ENCODE results near the gene GREB1.

GREB1 gene

GRCh38 chr2:11646530-11646929 is 112.7 kb downstream of the GREB1 start:
- Histone ChIP-seq H3K36me3 (ENCODE audit: control insufficient read depth, insufficient read depth, low read length) (peaks cover 27% of the 10 kb centered on the region), H3K27ac (ENCODE audit: low read depth, low read length, severe bottlenecking) (no peak overlapping the region), H3K4me1 (ENCODE audit: control insufficient read depth, insufficient read depth, low read length, poor library complexity, severe bottlenecking) (peaks cover 6% of the 10 kb centered on the region), H3K9me3 (ENCODE audit: control insufficient read depth, low read length) (no peaks in the 10 kb centered on the region), H3K4me3 (ENCODE audit: extremely low read depth, insufficient read depth, low read length, poor library complexity, severe bottlenecking) (no peak overlapping the region)
- WGBS, 2 experiments (ENCODE audit: insufficient coverage in 2 of 2), result 100% methylated on average over 1 to 3 of the region's 3 CpGs

- H3K4me1 ChIP-seq (ENCODE audit: control insufficient read depth, insufficient read depth, low read length, poor library complexity, severe bottlenecking), result peaks cover 8% of the 10 kb centered on the region
- no peak overlapping the region for H3K4me3 ChIP-seq (ENCODE audit: extremely low read depth, insufficient read depth, low read length, poor library complexity, severe bottlenecking)
- peaks cover 15% of the 10 kb centered on the region for H3K36me3 ChIP-seq (ENCODE audit: control insufficient read depth, insufficient read depth, low read length)
- H3K27ac ChIP-seq (ENCODE audit: low read depth, low read length, severe bottlenecking), result peak overlapping the region; percentile 71
- WGBS, 2 experiments (ENCODE audit: insufficient coverage in 2 of 2), result 71% methylated on average over 2 to 6 of the region's 7 CpGs
- H3K9me3 ChIP-seq (ENCODE audit: control insufficient read depth, low read length), result no peaks in the 10 kb centered on the region
These were observed 114.2 kb downstream of the GREB1 start for GRCh38 chr2:11647834-11648600.

GRCh38 chr2:11649093-11649492 is 115.2 kb downstream of the GREB1 start:
- H3K4me3 ChIP-seq (ENCODE audit: extremely low read depth, insufficient read depth, low read length, poor library complexity, severe bottlenecking), result no peak overlapping the region
- peaks cover 8% of the 10 kb centered on the region for H3K4me1 ChIP-seq (ENCODE audit: control insufficient read depth, insufficient read depth, low read length, poor library complexity, severe bottlenecking)
- 80 to 86% methylated on average over 1 of the region's 2 CpGs for WGBS, 2 experiments (ENCODE audit: insufficient coverage in 2 of 2)
- H3K36me3 ChIP-seq (ENCODE audit: control insufficient read depth, insufficient read depth, low read length), result peaks cover 4% of the 10 kb centered on the region
- H3K9me3 ChIP-seq (ENCODE audit: control insufficient read depth, low read length), result no peaks in the 10 kb centered on the region
- H3K27ac ChIP-seq (ENCODE audit: low read depth, low read length, severe bottlenecking), result no peak overlapping the region

- H3K27ac ChIP-seq (ENCODE audit: low read depth, low read length, severe bottlenecking), result no peak overlapping the region
- H3K4me3 ChIP-seq (ENCODE audit: extremely low read depth, insufficient read depth, low read length, poor library complexity, severe bottlenecking), result no peak overlapping the region
- H3K36me3 ChIP-seq (ENCODE audit: control insufficient read depth, insufficient read depth, low read length), result no peaks in the 10 kb centered on the region
- H3K4me1 ChIP-seq (ENCODE audit: control insufficient read depth, insufficient read depth, low read length, poor library complexity, severe bottlenecking), result peaks cover 8% of the 10 kb centered on the region
- 98 to 100% methylated on average over 2 to 4 of the region's 5 CpGs for WGBS, 2 experiments (ENCODE audit: insufficient coverage in 2 of 2)
- H3K9me3 ChIP-seq (ENCODE audit: control insufficient read depth, low read length), result no peaks in the 10 kb centered on the region
These were observed 118.2 kb downstream of the GREB1 start for GRCh38 chr2:11651856-11652548.

- WGBS, 2 experiments (ENCODE audit: insufficient coverage in 2 of 2), result 81 to 85% methylated on average over 2 to 3 of the region's 3 CpGs
- no peaks in the 10 kb centered on the region for H3K36me3 ChIP-seq (ENCODE audit: control insufficient read depth, insufficient read depth, low read length)
These were observed 118.7 kb downstream of the GREB1 start for GRCh38 chr2:11652553-11652952.

GRCh38 chr2:11655495-11655894 is 121.7 kb downstream of the GREB1 start:
- 95 to 96% methylated on average over 4 of the region's 4 CpGs for WGBS, 2 experiments (ENCODE audit: insufficient coverage in 2 of 2)
- Histone ChIP-seq H3K9me3 (ENCODE audit: control insufficient read depth, low read length) (no peaks in the 10 kb centered on the region), H3K27ac (ENCODE audit: low read depth, low read length, severe bottlenecking) (no peak overlapping the region), H3K4me1 (ENCODE audit: control insufficient read depth, insufficient read depth, low read length, poor library complexity, severe bottlenecking) (peaks cover 2% of the 10 kb centered on the region), H3K36me3 (ENCODE audit: control insufficient read depth, insufficient read depth, low read length) (no peaks in the 10 kb centered on the region), H3K4me3 (ENCODE audit: extremely low read depth, insufficient read depth, low read length, poor library complexity, severe bottlenecking) (no peak overlapping the region)

More at GRCh38 chr2:11652553-11652952, 118.7 kb downstream of the GREB1 start:
- H3K27ac ChIP-seq (ENCODE audit: low read depth, low read length, severe bottlenecking), result no peak overlapping the region
- no peaks in the 10 kb centered on the region for H3K9me3 ChIP-seq (ENCODE audit: control insufficient read depth, low read length)
- H3K4me1 ChIP-seq (ENCODE audit: control insufficient read depth, insufficient read depth, low read length, poor library complexity, severe bottlenecking), result peaks cover 8% of the 10 kb centered on the region
- H3K4me3 ChIP-seq (ENCODE audit: extremely low read depth, insufficient read depth, low read length, poor library complexity, severe bottlenecking), result no peak overlapping the region

- Histone ChIP-seq H3K4me1 (ENCODE audit: control insufficient read depth, insufficient read depth, low read length, poor library complexity, severe bottlenecking) (peaks cover 2% of the 10 kb centered on the region), H3K4me3 (ENCODE audit: extremely low read depth, insufficient read depth, low read length, poor library complexity, severe bottlenecking) (no peak overlapping the region), H3K36me3 (ENCODE audit: control insufficient read depth, insufficient read depth, low read length) (no peaks in the 10 kb centered on the region), H3K9me3 (ENCODE audit: control insufficient read depth, low read length) (no peaks in the 10 kb centered on the region), H3K27ac (ENCODE audit: low read depth, low read length, severe bottlenecking) (no peak overlapping the region)
- no CpG with 5 or more reads among the region's 1 CpG for WGBS, 2 experiments (ENCODE audit: insufficient coverage in 2 of 2)
These were observed 122.4 kb downstream of the GREB1 start for GRCh38 chr2:11656252-11656651.

- no peaks in the 10 kb centered on the region for H3K9me3 ChIP-seq (ENCODE audit: control insufficient read depth, low read length)
- WGBS, 2 experiments (ENCODE audit: insufficient coverage in 2 of 2), result 91 to 93% methylated on average over 27 to 30 of the region's 31 CpGs
- peaks cover 2% of the 10 kb centered on the region for H3K4me1 ChIP-seq (ENCODE audit: control insufficient read depth, insufficient read depth, low read length, poor library complexity, severe bottlenecking)
- H3K36me3 ChIP-seq (ENCODE audit: control insufficient read depth, insufficient read depth, low read length), result no peaks in the 10 kb centered on the region
- H3K27ac ChIP-seq (ENCODE audit: low read depth, low read length, severe bottlenecking), result no peak overlapping the region
- H3K4me3 ChIP-seq (ENCODE audit: extremely low read depth, insufficient read depth, low read length, poor library complexity, severe bottlenecking), result no peak overlapping the region
These were observed 122.8 kb downstream of the GREB1 start for GRCh38 chr2:11656671-11657101.

GRCh38 chr2:11657195-11657594 is 123.3 kb downstream of the GREB1 start:
- WGBS, 2 experiments (ENCODE audit: insufficient coverage in 2 of 2), result 92 to 96% methylated on average over 6 to 9 of the region's 11 CpGs
- H3K27ac ChIP-seq (ENCODE audit: low read depth, low read length, severe bottlenecking), result no peak overlapping the region
- H3K4me1 ChIP-seq (ENCODE audit: control insufficient read depth, insufficient read depth, low read length, poor library complexity, severe bottlenecking), result peaks cover 2% of the 10 kb centered on the region
- no peaks in the 10 kb centered on the region for H3K9me3 ChIP-seq (ENCODE audit: control insufficient read depth, low read length)
- no peaks in the 10 kb centered on the region for H3K36me3 ChIP-seq (ENCODE audit: control insufficient read depth, insufficient read depth, low read length)
- no peak overlapping the region for H3K4me3 ChIP-seq (ENCODE audit: extremely low read depth, insufficient read depth, low read length, poor library complexity, severe bottlenecking)

GRCh38 chr2:11657646-11658045 is 123.8 kb downstream of the GREB1 start:
- 88 to 94% methylated on average over 8 to 11 of the region's 11 CpGs for WGBS, 2 experiments (ENCODE audit: insufficient coverage in 2 of 2)
- Histone ChIP-seq H3K4me1 (ENCODE audit: control insufficient read depth, insufficient read depth, low read length, poor library complexity, severe bottlenecking) (peaks cover 2% of the 10 kb centered on the region), H3K27ac (ENCODE audit: low read depth, low read length, severe bottlenecking) (no peak overlapping the region), H3K36me3 (ENCODE audit: control insufficient read depth, insufficient read depth, low read length) (no peaks in the 10 kb centered on the region), H3K9me3 (ENCODE audit: control insufficient read depth, low read length) (no peaks in the 10 kb centered on the region), H3K4me3 (ENCODE audit: extremely low read depth, insufficient read depth, low read length, poor library complexity, severe bottlenecking) (no peak overlapping the region)

All from mesodermal cell (in vitro differentiated cells).